Right lobe of liver (tissue), 4 donors: ENCODE results near the gene HSPG2.

Experiments
- CTCF ChIP-seq, 4 donors: fragments of 200-600 bp in 3 of 4; fragments of 450-650 bp in 1 of 4; IDR thresholded peaks; one replicate each; pipeline versions ENCODE4 v1.5.1 to v1.8.0; 2016 to 2022; ENCODE audit warnings: antibody characterized with exemption in 4 of 4, mild to moderate bottlenecking in 2 of 4
- POLR2A ChIP-seq: fragments of 450-650 bp; IDR thresholded peaks from one replicate; pipeline ENCODE4 v1.6.1; 2017; ENCODE audit warnings: antibody characterized with exemption, mild to moderate bottlenecking
- donor health status: DM: no; HTN: no; CAD: no.
- donor health status: DM: no; HTN: no; CAD: no.
- donor health status: DM: no; HTN: yes; CAD: no.

- no peak for TF ChIP-seq CTCF (IDR thresholded peaks at IDR 0.05)
- no peak for TF ChIP-seq POLR2A
Observed at GRCh38 chr1:21863981-21864380, 73.1 kb downstream of the HSPG2 start.
